Measurements from ENCODE around the gene CST7. TPM values are rescaled to one million over a fixed set of nuclear protein-coding genes. Genes with fewer than 3 reads are reported as not detected.

Gene CST7
- total and polyA plus RNA-seq, 2 donors from 2014 or later, result 1.4 to 3.7 TPM

GRCh38 chr20:24951536-24952083 is 2.5 kb downstream of the CST7 start:
- H3K4me3 ChIP-seq (ENCODE audit: low read length in 3 of 3), result no peak overlapping the region
- no peak for FAIRE-seq

GRCh38 chr20:24952376-24953208 is 3.5 kb downstream of the CST7 start:
- Histone ChIP-seq H3K27me3 (ENCODE audit: control insufficient read depth, insufficient read depth, low read length) (no peaks in the 10 kb centered on the region), H3K4me1 (ENCODE audit: control insufficient read depth in 2 of 3, insufficient read depth in 2 of 3, low read depth in 1 of 3, low read length in 3 of 3) (no peaks in the 10 kb centered on the region), H3K4me3 (ENCODE audit: low read length in 3 of 3) (no peak overlapping the region), H3K27ac (ENCODE audit: low read depth in 2 of 2, low read length in 2 of 2) (no peak overlapping the region), H3K9ac (ENCODE audit: low read length in 3 of 3) (no peak overlapping the region), H3K9me3 (ENCODE audit: control insufficient read depth in 2 of 3, insufficient read depth in 1 of 3, low read length in 3 of 3) (no peaks in the 10 kb centered on the region), H3K36me3 (ENCODE audit: control insufficient read depth in 2 of 3, insufficient read depth in 3 of 3, low read length in 3 of 3) (no peaks in the 10 kb centered on the region)
- intact Hi-C loops (cut with DNase I), result no loop called here
- no peak for TF ChIP-seq CTCF (IDR thresholded peaks at IDR 0.05; ENCODE audit: borderline replicate concordance, extremely low read depth, insufficient read depth)
- FAIRE-seq, result no peak
- DNase-seq, result peak in 1 of 5 donors; percentile 19

More at GRCh38 chr20:24951536-24952083, 2.5 kb downstream of the CST7 start:
- TF ChIP-seq CTCF (IDR thresholded peaks at IDR 0.05; ENCODE audit: borderline replicate concordance, extremely low read depth, insufficient read depth), result no peak
- no peak overlapping the region for H3K27ac ChIP-seq (ENCODE audit: low read depth in 2 of 2, low read length in 2 of 2)
- H3K4me1 ChIP-seq (ENCODE audit: control insufficient read depth in 2 of 3, insufficient read depth in 2 of 3, low read depth in 1 of 3, low read length in 3 of 3), result no peaks in the 10 kb centered on the region
- no peak overlapping the region for H3K9ac ChIP-seq (ENCODE audit: low read length in 3 of 3)
- H3K36me3 ChIP-seq (ENCODE audit: control insufficient read depth in 2 of 3, insufficient read depth in 3 of 3, low read length in 3 of 3), result no peaks in the 10 kb centered on the region
- no peaks in the 10 kb centered on the region for H3K9me3 ChIP-seq (ENCODE audit: control insufficient read depth in 2 of 3, insufficient read depth in 1 of 3, low read length in 3 of 3)
- intact Hi-C loops (cut with DNase I), result no loop called here
- DNase-seq, result peak in 1 of 5 donors; percentile 26
- no peaks in the 10 kb centered on the region for H3K27me3 ChIP-seq (ENCODE audit: control insufficient read depth, insufficient read depth, low read length)

GRCh38 chr20:24953209-24953575 is 4.1 kb downstream of the CST7 start:
- FAIRE-seq (no peak), DNase-seq (no peak)
- Histone ChIP-seq H3K9me3 (ENCODE audit: control insufficient read depth in 2 of 3, insufficient read depth in 1 of 3, low read length in 3 of 3) (no peaks in the 10 kb centered on the region), H3K36me3 (ENCODE audit: control insufficient read depth in 2 of 3, insufficient read depth in 3 of 3, low read length in 3 of 3) (peaks cover 0 to 2% (median 0%) of the 10 kb centered on the region in 3 donors), H3K4me1 (ENCODE audit: control insufficient read depth in 2 of 3, insufficient read depth in 2 of 3, low read depth in 1 of 3, low read length in 3 of 3) (no peaks in the 10 kb centered on the region), H3K4me3 (ENCODE audit: low read length in 3 of 3) (no peak overlapping the region), H3K27me3 (ENCODE audit: control insufficient read depth, insufficient read depth, low read length) (no peaks in the 10 kb centered on the region), H3K9ac (ENCODE audit: low read length in 3 of 3) (no peak overlapping the region), H3K27ac (ENCODE audit: low read depth in 2 of 2, low read length in 2 of 2) (no peak overlapping the region)
- intact Hi-C loops (cut with DNase I), result no loop called here
- TF ChIP-seq CTCF (IDR thresholded peaks at IDR 0.05; ENCODE audit: borderline replicate concordance, extremely low read depth, insufficient read depth), result no peak
